Mucosa of rectum (tissue), 2 donors: ENCODE results near the gene ERGIC1.
"Not testable (repeated sequence)": the region's sequence is repeated elsewhere in the genome, so short reads cannot be mapped to it uniquely, and the experiment has no call there.

Source experiments
- H3K27ac ChIP-seq, 2 donors: one replicate each; pipeline ENCODE4 v1.7.0; 2013; ENCODE audit warnings: inconsistent platforms in 2 of 2, low read depth in 2 of 2, low read length in 2 of 2
- H3K27me3 ChIP-seq, 2 donors: one replicate each; pipeline ENCODE4 v1.7.0; 2013; ENCODE audit warnings: low read length in 2 of 2; ENCODE audit not compliant: control insufficient read depth in 2 of 2, insufficient read depth in 2 of 2
- H3K36me3 ChIP-seq, 2 donors: one replicate each; pipeline ENCODE4 v1.7.0; 2013; ENCODE audit warnings: low read length in 2 of 2; ENCODE audit not compliant: control insufficient read depth in 2 of 2, insufficient read depth in 2 of 2
- H3K4me1 ChIP-seq, 2 donors: one replicate each; pipeline ENCODE4 v1.7.0; 2013; ENCODE audit warnings: low read length in 2 of 2, mild to moderate bottlenecking in 1 of 2; ENCODE audit not compliant: control insufficient read depth in 2 of 2, insufficient read depth in 2 of 2
- H3K4me3 ChIP-seq, 2 donors: one replicate each; pipeline ENCODE4 v1.7.0; 2013; ENCODE audit warnings: low read length in 2 of 2
- H3K9ac ChIP-seq, 2 donors: one replicate each; pipeline ENCODE4 v1.7.0; 2013; ENCODE audit warnings: low read length in 2 of 2, low read depth in 1 of 2, mild to moderate bottlenecking in 1 of 2
- H3K9me3 ChIP-seq, 2 donors: one replicate each; pipeline ENCODE4 v1.7.0; 2013; ENCODE audit warnings: low read length in 2 of 2; ENCODE audit not compliant: control insufficient read depth in 2 of 2
- donor health status: healthy.
- donor health status: Normal muscosa, but diverticular disease.

The ERGIC1 gene

DNA sequence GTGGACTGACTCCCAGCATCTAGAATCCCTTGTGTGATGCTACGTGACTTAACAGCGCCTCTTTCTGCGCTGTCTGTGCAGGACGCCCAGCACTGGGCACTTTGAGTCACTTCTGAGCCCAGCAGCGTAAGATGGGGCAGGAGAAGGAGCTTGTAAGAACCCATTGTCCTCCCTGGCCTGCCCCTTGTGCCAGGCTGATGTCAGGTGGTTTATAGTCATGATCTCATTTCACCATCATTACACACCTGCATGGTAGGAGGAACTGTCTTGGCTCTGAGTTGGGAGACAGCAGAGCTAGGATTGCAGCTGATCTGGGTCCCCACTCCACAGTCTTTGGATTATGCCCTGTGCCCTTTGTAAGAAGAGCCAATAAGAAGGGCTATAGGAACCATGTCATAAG, 12.2 kb downstream of the ERGIC1 start:
- Histone ChIP-seq H3K27ac (peak overlapping the region; percentile 48 to 62), H3K4me3 (no peak overlapping the region), H3K9me3 (no peaks in the 10 kb centered on the region), H3K27me3 (no peaks in the 10 kb centered on the region), H3K9ac (no peak overlapping the region), H3K4me1 (peaks cover 36 to 44% of the 10 kb centered on the region in 2 donors), H3K36me3 (peaks cover 0 to 16% of the 10 kb centered on the region in 2 donors)

DNA sequence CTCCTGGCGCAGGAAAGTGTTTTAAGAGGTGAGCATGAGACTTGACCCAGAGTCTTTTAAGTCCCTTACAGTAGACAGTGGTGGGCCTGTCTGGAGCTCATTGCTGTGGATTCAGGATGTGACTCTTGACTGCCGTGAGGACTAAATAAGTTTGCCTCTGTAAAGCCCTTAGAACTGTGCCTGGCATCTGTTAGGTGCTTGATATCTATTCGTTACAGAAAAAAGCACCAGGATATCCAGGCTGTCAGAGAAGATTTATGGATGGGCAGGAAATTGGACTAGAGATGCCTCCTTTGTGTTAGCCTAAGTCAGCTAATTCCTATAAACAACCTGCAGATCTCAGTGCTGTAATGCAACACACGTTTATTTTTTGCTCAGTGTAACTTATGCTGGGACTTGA, 12.6 kb downstream of the ERGIC1 start:
- H3K4me1 ChIP-seq = peaks cover 36 to 44% of the 10 kb centered on the region in 2 donors
- no peak overlapping the region for H3K9ac ChIP-seq
- H3K27ac ChIP-seq = peak overlapping the region; percentile 48 to 62

DNA sequence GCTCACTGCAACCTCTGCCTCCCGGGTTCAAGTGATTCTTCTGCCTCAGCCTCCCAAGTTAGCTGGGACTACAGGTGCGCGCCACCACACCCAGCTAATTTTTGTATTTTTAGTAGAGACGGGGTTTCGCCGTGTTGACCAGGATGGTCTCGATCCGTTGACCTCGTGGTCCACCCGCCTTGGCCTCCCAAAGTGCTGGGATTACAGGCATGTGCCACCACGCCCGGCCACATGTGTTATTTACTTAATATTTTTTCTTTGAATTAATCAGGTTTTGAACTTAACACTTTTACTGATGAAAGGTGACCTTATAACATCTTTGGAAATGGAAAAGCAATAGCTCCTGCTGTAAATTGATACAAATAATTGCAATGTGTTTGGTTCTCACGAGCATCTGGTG, 13.5 kb downstream of the ERGIC1 start:
- not testable (repeated sequence) for H3K4me3 ChIP-seq, H3K36me3 ChIP-seq, H3K9ac ChIP-seq, H3K9me3 ChIP-seq, H3K27me3 ChIP-seq
- H3K4me1 ChIP-seq = peaks cover 41 to 44% of the 10 kb centered on the region in 2 donors
- peak overlapping the region in 1 of 2 donors; percentile 89 for H3K27ac ChIP-seq

More for the DNA sequence above, 12.6 kb downstream of the ERGIC1 start:
- no peak overlapping the region for H3K4me3 ChIP-seq
- H3K9me3 ChIP-seq = no peaks in the 10 kb centered on the region
- peaks cover 0 to 13% of the 10 kb centered on the region in 2 donors for H3K36me3 ChIP-seq
- H3K27me3 ChIP-seq = no peaks in the 10 kb centered on the region

DNA sequence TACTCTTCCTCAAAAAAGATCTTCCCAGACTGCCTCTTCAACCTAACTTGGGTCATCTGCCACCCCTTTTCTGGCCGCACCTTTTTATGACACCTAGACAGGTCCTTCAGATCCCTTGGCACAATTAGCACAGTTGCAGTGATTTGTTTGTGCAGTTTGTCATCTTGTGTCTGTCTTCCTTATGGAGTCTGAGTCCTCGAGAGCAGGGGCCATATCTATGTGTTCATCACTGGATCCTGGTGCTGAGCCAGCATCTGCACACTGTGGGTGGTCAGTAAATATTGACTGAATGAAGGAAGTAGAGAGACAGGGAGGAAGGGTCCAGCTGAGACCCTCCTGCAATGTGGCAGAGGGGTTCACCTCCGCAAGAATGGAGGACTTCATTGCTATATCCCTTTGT, 14.4 kb downstream of the ERGIC1 start:
- Histone ChIP-seq H3K27ac (peak overlapping the region; percentile 85 to 89), H3K9me3 (no peaks in the 10 kb centered on the region), H3K27me3 (no peaks in the 10 kb centered on the region), H3K36me3 (peaks cover 0 to 6% of the 10 kb centered on the region in 2 donors), H3K4me3 (no peak overlapping the region), H3K4me1 (peaks cover 46 to 49% of the 10 kb centered on the region in 2 donors), H3K9ac (peak overlapping the region in 1 of 2 donors; percentile 41)

DNA sequence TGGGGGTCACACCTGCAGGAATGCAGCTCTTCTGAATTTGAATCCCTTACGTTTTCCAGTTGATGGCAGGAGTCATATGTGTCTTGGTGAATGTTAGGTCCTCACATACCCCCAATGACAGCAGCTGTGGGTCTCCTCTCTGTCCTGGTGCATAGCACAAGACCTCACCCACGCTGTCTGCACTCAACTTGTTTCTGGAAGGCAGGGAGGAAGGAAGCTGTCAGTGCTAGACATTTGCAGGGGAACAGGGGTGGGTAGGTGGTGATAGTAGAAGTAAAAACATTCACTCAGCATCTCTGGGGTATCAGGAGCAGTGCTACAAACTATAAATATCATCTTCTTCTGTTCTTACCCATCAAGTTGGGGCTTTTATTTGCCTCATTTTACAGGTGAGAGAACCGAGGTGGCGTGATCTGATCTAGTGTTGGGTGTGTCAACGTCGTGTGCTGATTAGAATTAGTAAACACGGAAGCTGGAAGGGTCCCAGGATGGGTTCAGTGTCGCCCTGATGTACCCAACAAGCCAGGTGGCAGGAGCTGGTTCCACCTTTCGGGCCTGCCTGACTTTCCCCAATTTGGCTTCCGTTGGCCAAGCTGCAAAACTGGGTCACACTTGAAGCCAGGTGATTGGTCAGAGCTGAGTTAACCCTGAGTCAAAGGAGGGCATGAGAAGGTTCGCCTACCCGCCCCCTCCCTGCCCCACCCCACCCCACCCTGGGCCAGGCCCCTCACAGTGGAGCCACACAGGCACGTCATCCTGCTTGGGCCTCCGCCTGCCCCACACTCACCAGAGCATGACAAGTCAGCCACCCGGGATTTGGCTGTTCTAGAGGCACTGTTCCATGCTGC, 15.8 kb downstream of the ERGIC1 start:
- Histone ChIP-seq H3K27me3 (no peaks in the 10 kb centered on the region), H3K27ac (peak overlapping the region; percentile 85 to 89), H3K9me3 (no peaks in the 10 kb centered on the region), H3K4me3 (peak overlapping the region; percentile 17 to 45), H3K36me3 (no peaks in the 10 kb centered on the region), H3K9ac (peak overlapping the region; percentile 61 to 70), H3K4me1 (peaks cover 55 to 60% of the 10 kb centered on the region in 2 donors)

DNA sequence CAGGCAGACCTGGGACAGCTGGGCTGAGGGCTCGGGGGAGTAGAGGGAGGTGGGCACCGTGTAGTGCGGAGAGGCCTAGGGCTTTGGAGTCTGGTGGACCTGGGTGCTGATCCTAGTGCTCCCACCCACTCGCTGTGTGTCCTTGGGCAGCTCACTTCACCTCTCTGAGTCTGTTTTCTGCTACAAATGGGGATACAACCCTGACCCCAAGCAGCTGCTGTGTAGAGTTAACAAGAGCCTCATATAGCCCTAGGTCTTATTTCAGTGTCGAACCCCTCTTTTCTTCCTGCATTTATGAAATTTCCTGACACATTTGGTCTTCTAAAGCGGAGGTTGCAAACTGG, 16.4 kb downstream of the ERGIC1 start:
- H3K27ac ChIP-seq = peak overlapping the region; percentile 85 to 89
- peaks cover 61 to 64% of the 10 kb centered on the region in 2 donors for H3K4me1 ChIP-seq
- peak overlapping the region; percentile 61 to 70 for H3K9ac ChIP-seq
- peak overlapping the region in 1 of 2 donors; percentile 15 for H3K4me3 ChIP-seq
- H3K9me3 ChIP-seq = no peaks in the 10 kb centered on the region
- H3K27me3 ChIP-seq = no peaks in the 10 kb centered on the region
- peaks cover under 1 to 3% of the 10 kb centered on the region in 2 donors for H3K36me3 ChIP-seq

DNA sequence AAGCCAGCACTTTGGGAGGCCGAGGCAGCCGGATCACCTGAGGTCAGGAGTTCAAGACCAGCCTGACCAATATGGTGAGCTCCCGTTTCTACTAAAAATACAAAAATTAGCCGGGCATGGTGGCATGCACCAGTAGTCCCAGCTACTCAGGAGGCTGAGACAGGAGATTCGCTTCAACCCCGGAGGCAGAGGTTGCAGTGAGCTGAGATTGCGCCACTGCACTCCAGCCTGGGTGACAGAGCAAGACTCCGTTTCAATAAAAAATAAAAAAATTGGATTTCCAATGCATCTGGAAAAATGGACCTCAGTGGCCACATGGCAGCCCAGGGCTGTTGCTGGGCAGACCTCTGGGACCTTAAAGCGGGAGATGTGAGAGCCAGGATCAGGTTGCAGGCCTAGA, 17.2 kb downstream of the ERGIC1 start:
- peaks cover 58% of the 10 kb centered on the region in 2 donors for H3K4me1 ChIP-seq
- H3K36me3 ChIP-seq, H3K27ac ChIP-seq, H3K9ac ChIP-seq, H3K9me3 ChIP-seq, H3K27me3 ChIP-seq, H3K4me3 ChIP-seq: not testable (repeated sequence)

DNA sequence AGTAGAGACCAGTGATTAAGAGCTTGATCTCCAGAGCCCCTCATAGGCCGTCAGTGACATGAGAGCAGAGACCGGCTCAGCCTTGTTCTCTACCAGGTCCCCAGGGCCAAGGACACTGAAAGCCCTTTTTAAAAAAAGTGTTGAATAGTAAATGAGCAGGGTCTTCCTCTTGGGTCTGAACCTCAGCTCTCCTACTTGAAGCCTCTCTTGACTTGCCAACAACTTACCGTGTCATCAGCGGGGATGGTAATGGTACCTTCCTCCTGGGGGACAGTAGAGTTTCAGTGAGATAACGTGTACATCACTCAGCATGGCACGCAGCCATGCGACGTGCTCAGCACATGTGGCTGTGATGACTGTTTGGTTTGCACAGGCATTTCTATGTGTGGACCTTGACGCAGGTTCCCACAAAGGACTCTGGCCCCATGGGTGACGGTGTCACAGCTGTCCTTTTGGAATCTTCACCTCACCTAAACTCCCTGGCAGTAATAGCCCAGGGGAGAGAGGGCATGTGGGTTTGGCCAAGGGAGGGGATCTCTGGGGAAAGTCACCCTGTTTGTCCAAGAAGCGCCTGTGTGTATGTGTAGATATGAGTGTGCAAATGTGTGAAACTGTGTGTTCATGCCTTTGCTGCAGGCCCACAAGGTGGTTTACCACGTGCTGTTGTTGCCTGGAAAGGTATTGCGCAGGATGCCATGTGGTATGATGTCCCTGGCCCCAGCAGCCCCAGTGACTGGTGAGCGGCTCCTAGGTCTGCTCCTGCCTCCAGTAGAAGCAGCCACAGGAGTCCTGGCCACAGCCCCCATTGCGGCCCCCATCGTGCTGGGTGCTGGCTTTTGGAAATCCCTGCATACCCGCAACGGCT, 18.7 kb downstream of the ERGIC1 start:
- H3K27ac ChIP-seq = peak overlapping the region; percentile 49 to 78
- peaks cover 3% of the 10 kb centered on the region in 2 donors for H3K36me3 ChIP-seq
- peaks cover 47 to 51% of the 10 kb centered on the region in 2 donors for H3K4me1 ChIP-seq
- no peak overlapping the region for H3K4me3 ChIP-seq
- no peaks in the 10 kb centered on the region for H3K9me3 ChIP-seq
- H3K27me3 ChIP-seq = no peaks in the 10 kb centered on the region
- peak overlapping the region; percentile 3 to 17 for H3K9ac ChIP-seq

DNA sequence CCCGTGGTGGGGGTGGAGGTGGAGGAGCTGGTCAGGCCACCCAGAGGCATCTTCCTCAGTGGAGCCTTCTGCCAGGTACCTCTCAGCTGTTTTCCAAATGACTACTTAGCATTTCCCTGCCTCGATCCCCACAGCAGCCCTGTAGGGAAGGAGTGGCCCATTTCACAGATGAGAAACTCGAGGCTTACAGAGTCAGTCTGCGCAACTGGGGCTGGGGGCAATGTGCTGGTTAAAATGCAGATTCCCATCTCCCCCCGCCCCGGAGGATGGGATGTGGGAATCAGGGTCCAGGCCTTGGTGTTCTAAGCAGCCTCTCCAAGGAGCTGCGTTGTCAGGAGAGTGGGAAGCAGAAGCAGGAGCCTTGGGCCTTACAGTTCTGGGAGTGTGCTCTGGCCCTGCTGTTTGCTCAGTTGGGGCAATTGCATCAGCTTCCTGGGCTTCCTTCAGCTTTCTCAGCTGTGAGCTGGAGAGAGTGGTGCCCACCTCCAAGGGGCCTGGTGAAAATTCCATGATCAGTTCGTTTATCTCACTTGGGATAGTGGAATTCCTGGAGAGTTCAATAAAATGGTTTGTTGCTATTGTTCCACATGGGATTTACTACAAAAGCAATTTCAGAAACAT, 19.4 kb downstream of the ERGIC1 start:
- Histone ChIP-seq H3K27ac (peak overlapping the region; percentile 49 to 78), H3K9me3 (no peaks in the 10 kb centered on the region), H3K36me3 (peaks cover 3% of the 10 kb centered on the region in 2 donors), H3K4me1 (peaks cover 45 to 54% of the 10 kb centered on the region in 2 donors), H3K4me3 (no peak overlapping the region), H3K27me3 (no peaks in the 10 kb centered on the region), H3K9ac (peak overlapping the region; percentile 5 to 17)
